Raji (cell line): ENCODE measurements around the gene PACRG.

Experiments used
- POLR2A ChIP-seq: IDR thresholded peaks from 2 replicates; pipeline ENCODE4 v1.6.1; 2011; ENCODE audit warnings: low read depth, low read length, control low read depth; ENCODE audit not compliant: insufficient read depth

Gene PACRG

DNA sequence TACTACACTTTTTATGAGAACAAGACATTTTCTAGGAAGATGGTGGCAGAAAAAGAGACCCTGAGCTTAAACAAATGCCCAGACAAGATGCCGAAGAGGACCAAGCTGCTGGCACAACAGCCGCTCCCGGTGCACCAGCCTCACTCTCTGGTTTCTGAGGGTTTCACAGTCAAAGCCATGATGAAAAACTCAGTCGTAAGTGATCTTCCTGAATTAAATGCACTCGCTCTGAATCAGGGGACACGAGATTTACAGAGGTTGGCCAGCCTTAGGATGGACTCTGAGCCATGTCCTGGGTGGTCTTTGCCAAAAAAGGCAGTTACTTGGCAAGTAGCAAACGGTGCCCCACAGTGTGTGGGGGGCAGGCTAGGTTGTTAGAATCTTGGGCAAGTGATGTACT lies 423 bp downstream of the PACRG start:
- TF ChIP-seq POLR2A, result no peak

- TF ChIP-seq POLR2A, result no peak
Observed at GRCh38 chr6:162728706-162729105, 932 bp downstream of the PACRG start.

DNA sequence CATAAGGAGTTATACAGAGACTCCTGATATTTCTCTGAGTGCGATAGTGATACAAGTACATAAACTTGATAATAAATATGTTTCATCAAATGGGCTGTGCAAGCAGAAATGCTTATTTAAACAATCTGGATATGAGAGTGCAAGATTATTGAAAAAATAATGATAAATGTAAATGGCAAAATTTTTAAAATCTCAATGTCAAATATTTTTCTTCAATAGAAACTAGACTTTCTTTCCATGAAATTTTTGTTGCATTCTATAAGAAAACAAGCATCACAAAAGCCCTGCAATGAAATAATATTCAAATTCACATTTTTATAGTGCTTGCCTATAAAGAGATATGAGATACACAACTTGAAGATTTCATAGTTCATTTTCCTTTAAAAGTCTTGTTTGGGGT lies 2.7 kb downstream of the PACRG start:
- no peak for TF ChIP-seq POLR2A

DNA sequence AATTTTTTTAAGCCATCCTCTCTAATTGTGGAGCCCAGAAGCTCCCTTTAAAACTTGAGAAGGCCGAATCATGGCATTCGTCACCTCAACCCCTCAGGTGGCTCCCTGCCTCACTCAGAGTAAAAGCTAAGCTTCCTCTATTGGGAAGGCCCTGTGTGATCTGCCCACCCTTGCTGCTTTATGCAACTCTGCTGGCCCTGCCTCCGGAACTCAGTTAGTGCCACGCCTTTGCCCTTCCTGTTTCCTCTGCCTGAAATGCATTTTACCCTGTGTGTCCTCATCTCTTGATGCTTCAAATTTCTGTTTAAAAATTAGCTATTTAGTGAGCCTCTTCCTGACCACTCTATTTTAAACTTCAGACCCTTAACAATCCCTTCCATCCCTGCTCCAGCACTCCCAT lies 5.7 kb downstream of the PACRG start:
- TF ChIP-seq POLR2A, result no peak

DNA sequence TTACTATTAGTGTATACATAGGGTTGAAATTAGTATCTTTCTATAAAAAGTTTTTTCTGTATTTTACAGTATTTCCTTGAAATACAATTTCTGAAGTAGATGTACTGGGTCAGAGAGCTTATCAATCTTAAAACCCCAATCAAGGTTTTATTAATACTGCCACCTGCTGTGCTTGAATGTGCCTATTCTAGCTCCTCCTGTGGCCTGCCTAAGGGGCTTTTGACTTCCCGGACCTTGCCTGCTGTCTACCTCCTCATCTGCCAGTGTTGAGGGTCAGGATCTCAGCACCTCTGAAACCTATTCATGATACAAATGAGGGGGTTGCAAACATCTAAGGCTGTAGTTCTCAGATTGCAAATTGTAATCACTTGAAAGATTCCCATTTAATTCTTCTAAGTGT lies 9.2 kb downstream of the PACRG start:
- no peak for TF ChIP-seq POLR2A

- no peak for TF ChIP-seq POLR2A
Observed at GRCh38 chr6:162750776-162751175, 23.0 kb downstream of the PACRG start.

- TF ChIP-seq POLR2A, result no peak
Observed at GRCh38 chr6:162751211-162751859, 23.6 kb downstream of the PACRG start.

GRCh38 chr6:162753775-162754174 lies 26.0 kb downstream of the PACRG start:
- TF ChIP-seq POLR2A, result no peak

- no peak for TF ChIP-seq POLR2A
Observed at GRCh38 chr6:162770136-162770535, 42.4 kb downstream of the PACRG start.

GRCh38 chr6:162770955-162771354 lies 43.2 kb downstream of the PACRG start:
- no peak for TF ChIP-seq POLR2A

GRCh38 chr6:162772466-162772865 lies 44.7 kb downstream of the PACRG start:
- no peak for TF ChIP-seq POLR2A

- no peak for TF ChIP-seq POLR2A
Observed at GRCh38 chr6:162773996-162774395, 46.2 kb downstream of the PACRG start.

DNA sequence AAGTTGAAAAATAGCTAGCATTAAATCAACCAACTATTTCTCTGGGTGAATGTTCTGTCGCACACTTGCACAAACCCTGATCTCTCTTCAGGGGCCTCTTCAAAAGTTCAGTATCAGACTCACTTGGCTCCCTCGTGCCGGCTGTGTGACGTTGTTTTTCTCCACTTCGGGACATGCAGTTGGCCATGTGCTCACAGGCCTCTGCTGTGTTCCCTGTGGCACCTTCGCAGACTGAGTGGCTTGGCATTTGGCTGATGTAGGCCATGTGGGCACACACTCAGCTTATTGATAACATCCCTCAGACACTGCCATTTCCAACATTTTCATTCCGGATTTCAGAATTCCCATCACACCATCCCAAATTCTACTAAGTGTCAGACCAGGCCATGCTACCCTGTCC lies 49.3 kb downstream of the PACRG start:
- no peak for TF ChIP-seq POLR2A

- TF ChIP-seq POLR2A, result no peak
Observed at GRCh38 chr6:162778603-162779002, 50.8 kb downstream of the PACRG start.

DNA sequence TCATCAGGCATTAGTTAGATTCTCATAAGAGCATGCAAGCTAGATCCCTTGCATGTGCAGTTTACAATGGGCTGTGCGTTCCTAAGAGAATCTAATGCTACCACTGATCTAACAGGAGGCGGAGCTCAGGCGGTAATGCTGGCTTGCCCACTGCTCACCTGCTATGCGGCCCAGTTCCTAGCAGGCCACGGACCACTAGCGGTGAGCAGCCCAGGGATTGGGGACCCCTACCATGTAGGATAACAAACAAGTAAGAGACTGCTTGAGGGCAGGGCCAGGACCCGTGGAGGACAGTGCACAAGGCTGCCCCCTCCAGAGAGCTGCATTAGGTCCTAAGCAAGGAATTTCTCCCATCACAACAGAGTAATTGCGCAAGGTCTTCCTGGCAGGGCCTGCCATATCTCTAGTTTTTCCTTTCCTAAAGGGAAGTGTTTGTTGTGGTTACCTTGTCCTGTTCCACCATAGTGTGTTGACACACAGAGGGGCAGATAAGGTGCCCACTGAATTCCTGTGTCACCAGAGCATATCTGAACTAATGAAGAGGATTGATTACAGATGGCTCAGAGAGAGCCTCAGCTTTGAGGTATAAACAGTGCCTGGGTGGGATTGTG lies 58.0 kb downstream of the PACRG start:
- no peak for TF ChIP-seq POLR2A

DNA sequence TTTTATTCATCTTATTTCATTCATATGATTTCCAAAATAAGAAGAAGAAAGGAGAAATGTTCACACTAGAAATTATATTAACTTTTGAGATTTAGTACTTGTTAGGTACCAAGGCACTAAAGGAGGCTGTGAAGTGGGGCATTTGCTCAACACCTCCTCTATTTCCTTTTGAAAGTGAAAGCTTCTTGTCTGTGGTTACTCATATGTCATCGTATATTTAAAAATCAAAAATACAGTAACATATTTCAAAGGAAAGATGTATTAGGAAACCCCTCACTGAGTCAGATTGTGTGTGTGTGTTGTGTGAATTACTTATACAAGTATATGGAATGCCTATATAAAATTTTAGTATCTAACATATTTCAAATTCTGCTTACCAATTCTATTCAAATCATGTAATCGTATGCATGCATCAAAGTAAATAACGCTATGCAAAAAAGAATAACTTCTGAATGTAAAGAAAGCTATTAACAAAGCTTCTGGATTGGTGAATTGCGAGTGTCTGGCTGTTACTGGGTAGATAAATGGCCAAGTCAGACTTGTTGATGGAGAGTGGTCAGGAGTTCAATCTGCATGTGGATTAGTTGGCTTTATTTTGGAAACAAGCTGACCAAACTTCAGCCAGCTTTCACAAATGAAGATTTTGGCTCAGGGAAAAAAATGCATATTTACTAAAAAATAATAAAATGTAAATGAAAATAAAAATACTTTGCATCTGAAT lies 70.9 kb downstream of the PACRG start:
- no peak for TF ChIP-seq POLR2A
